AG04450 (cell line): ENCODE results near the gene CGB7. TPM values are rescaled to one million over a fixed set of nuclear protein-coding genes. Genes with fewer than 3 reads are reported as not detected.

Experiments
- CTCF ChIA-PET: fragments of 300-600, 350-600 bp; formaldehyde crosslinking; extraction: SDS; loops from one replicate; lab custom pipeline; 2022; ENCODE audit warnings: antibody characterized with exemption, inconsistent platforms; lab: Charles Lee
- POLR2A ChIA-PET: fragments of 350-600 bp; formaldehyde crosslinking; extraction: SDS; loops from one replicate; lab custom pipeline; 2021; ENCODE audit warnings: antibody characterized with exemption, inconsistent platforms; lab: Yijun Ruan, JAX
- DNase-seq: peaks from one replicate; pipeline ENCODE4 v3.0.0-alpha.2; 2011; ENCODE audit warnings: low read depth, low spot score
- H3K27ac ChIP-seq: one replicate; pipeline ENCODE4 v1.5.1; 2012; ENCODE audit warnings: low read depth, low read length, control low read depth
- H3K27me3 ChIP-seq: one replicate; pipeline ENCODE4 v1.6.0; 2012; ENCODE audit warnings: low read length; ENCODE audit not compliant: control insufficient read depth, insufficient read depth
- H3K4me3 ChIP-seq: 2 replicates; pipeline ENCODE4 v1.5.1; 2011; ENCODE audit warnings: mild to moderate bottlenecking, low read depth, low read length, control low read depth
- H3K9me3 ChIP-seq: 2 replicates; pipeline ENCODE4 v1.5.1; 2012; ENCODE audit warnings: low read length; ENCODE audit not compliant: control insufficient read depth, insufficient read depth
- CTCF ChIP-seq: IDR thresholded peaks from 2 replicates; pipeline ENCODE4 v1.5.1; 2011; ENCODE audit warnings: low read depth, low read length, control low read depth, inconsistent platforms
- polyA plus RNA-seq: library from polyadenylated mRNA; depleted of rRNA; stranded (reverse); fragments of >200 nt; gene quantifications from 2 replicates; pipeline ENCODE4 v1.2.3, GENCODE V29; 2011

The CGB7 gene
- polyA plus RNA-seq, 1 experiment: 0.42 TPM

- Histone ChIP-seq H3K27ac (peak overlapping the region; percentile 88), H3K9me3 (peaks cover 3% of the 10 kb centered on the region; the same call in 1 of the 2 replicates), H3K27me3 (no peaks in the 10 kb centered on the region), H3K4me3 (peak overlapping the region; percentile 96)
- DNase-seq: no peak
- no peak for TF ChIP-seq CTCF
- ChIA-PET CTCF (interaction anchor here (1.2 to 2.4 kb wide), 2 partner anchors 12 to 60 kb away, joined by 3 to 21 read pairs; no protein-coding TSS in a partner anchor), POLR2A (interaction anchor here (1.0 kb wide), 1 partner anchor 12 kb away, joined by 3 read pairs; no protein-coding TSS in a partner anchor)
Measured at GRCh38 chr19:49085868-49086232, 28.3 kb upstream of the CGB7 start.

- peaks cover 3% of the 10 kb centered on the region; the same call in 1 of the 2 replicates for H3K9me3 ChIP-seq
- peak within 1 kb of the TSS; percentile 96 for H3K4me3 ChIP-seq
- POLR2A ChIA-PET: interaction anchor here (1.0 kb wide), 1 partner anchor 13 kb away, joined by 3 read pairs; no protein-coding TSS in a partner anchor
- CTCF ChIA-PET: interaction anchor here (1.2 to 2.4 kb wide), 2 partner anchors 13 to 61 kb away, joined by 3 to 21 read pairs; no protein-coding TSS in a partner anchor
- peak; percentile 99 for DNase-seq
- H3K27me3 ChIP-seq: no peaks in the 10 kb centered on the region
- H3K27ac ChIP-seq: peak within 1 kb of the TSS; percentile 88
- TF ChIP-seq CTCF: no peak
Measured at GRCh38 chr19:49085020-49085867, 27.7 kb upstream of the CGB7 start, which contains the start of gene SNRNP70. Gene SNRNP70, plus strand, starts transcription at chr19:49085451. Its CDS starts 964 bp downstream, at chr19:49086415.

DNA sequence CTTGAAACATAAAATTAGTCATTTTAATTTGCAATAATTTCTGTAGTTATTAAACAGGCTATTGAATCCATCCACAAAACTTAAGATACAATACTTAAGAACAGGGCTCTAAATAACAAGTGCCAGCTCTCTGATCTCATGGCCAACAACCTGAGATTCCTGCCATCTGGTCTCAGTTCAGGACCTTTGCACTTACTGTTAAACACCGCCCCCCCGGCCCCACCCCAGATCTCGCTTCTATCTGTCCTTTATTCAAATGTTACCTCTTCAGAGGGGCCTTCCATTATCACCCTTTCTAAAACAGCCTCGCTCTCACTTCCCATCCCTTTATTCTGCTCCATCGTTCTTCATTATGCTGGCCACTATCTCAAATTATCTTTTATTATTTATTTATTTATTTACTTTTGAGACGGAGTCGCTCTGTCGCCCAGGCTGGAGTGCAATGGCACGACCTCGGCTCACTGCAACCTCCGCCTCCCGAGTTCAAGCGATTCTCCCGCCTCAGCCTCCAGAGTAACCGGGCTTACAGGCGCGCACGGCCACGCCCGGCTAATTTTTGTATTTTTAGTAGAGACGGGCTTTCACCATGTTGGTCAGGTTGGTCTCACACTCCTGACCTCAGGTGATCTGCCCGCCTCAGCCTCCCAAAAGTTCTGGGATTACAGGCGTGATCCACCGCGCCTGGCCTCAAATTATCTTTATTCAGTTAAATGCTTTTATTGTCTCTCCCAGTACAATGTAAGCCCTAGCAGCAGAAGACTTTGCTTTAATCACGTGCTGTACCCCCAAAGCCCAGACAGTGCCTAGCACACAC is 26.9 kb upstream of the CGB7 start:
- no peak for TF ChIP-seq CTCF
- H3K27me3 ChIP-seq: no peaks in the 10 kb centered on the region
- ChIA-PET CTCF (interaction anchor here (0.7 to 1.2 kb wide), 2 partner anchors 30 to 283 kb away, joined by 5 to 6 read pairs; partner anchors contain the start of gene LIN7B), POLR2A (no interaction called here)
- H3K4me3 ChIP-seq: peak overlapping the region; percentile 53
- H3K9me3 ChIP-seq: peaks cover 3% of the 10 kb centered on the region; the same call in 1 of the 2 replicates
- peak overlapping the region; percentile 52 for H3K27ac ChIP-seq
- no peak for DNase-seq

GRCh38 chr19:49081273-49081672 is 23.7 kb upstream of the CGB7 start:
- POLR2A ChIA-PET: interaction anchor here (1.0 kb wide), 1 partner anchor 83 kb away, joined by 4 read pairs; no protein-coding TSS in a partner anchor
- CTCF ChIA-PET: interaction anchor here (1.9 kb wide), 1 partner anchor 16 kb away, joined by 10 read pairs; no protein-coding TSS in a partner anchor
- TF ChIP-seq CTCF: no peak

More at GRCh38 chr19:49081273-49081672, 23.7 kb upstream of the CGB7 start:
- Histone ChIP-seq H3K27ac (no peak overlapping the region), H3K27me3 (no peaks in the 10 kb centered on the region), H3K4me3 (no peak overlapping the region), H3K9me3 (peaks cover 3% of the 10 kb centered on the region; the same call in 1 of the 2 replicates)
- no peak for DNase-seq
